CD4-positive, alpha-beta T cell treated with Interleukin-1 beta for 1 hour (primary cell): ENCODE results near the gene NFATC1.

Source experiments
- DNase-seq, 2 donors: peaks; one replicate each; pipeline ENCODE4 v3.0.0-alpha.2; 2020 to 2022

The NFATC1 gene

DNA sequence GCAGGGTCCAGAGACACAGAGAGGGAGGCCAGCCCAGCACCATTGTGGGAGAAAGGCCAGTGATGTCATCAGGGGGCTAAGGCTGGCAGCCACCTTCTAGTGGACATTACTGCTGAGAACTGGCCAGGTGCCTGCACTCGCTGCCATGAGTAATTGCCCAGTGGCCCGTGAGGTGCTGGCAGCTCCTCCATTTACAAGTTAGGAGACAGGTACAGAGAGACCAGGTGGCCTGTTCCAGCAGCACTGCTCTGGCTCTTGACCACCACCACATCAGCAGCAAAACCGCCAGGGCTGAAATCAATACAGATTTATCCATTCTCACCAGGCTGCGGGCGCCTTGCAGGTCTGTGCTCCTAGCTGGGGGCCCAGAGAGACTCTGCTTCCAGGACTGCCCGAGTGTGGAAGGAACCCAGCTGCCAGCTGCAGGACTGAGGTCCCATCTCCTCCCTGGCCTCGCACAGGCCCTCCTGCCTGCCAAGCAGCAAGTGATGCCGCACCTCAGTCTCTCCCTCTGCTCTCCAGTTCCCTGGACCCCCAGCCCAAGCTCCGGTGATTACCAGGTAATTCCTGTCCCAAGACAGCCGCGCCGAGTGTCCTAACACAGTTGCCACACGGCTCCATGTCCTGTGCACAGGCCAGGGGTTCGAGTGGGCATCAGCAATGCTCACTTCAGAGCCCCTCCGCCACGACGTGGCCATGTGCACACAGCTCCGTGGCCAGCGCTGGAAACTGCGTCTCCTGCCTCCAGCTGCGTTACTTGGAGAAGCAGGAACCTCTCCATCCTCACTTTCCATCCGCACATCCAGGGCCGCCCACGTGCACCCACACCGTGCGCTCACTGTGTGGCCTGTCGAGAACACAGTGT, 182.9 kb downstream of the NFATC1 start:
- DNase-seq, result no peak
